Posterior cingulate gyrus (tissue), 11 donors: ENCODE data around the gene COL16A1.

ENCODE experiments used
- DNase-seq, 10 donors: peaks; one replicate each; pipeline versions ENCODE4 v3.0.0 to v3.0.0-alpha.2; 2020 to 2021; ENCODE audit warnings: mixed read lengths in 3 of 10
- intact Hi-C: fragments of 100-400 bp; cut with DNase I; formaldehyde crosslinking; loops from one replicate; pipeline ENCODE4 v1.15.1; 2023

The COL16A1 gene

GRCh38 chr1:31669786-31670592 is 33.8 kb downstream of the COL16A1 start:
- peak; percentile 53 to 95 (median 81) for DNase-seq
- intact Hi-C loops, result loop anchor here (10.0 kb wide), 1 partner anchor 395 kb away; no protein-coding TSS in a partner anchor

GRCh38 chr1:31669433-31669785 is 34.4 kb downstream of the COL16A1 start:
- intact Hi-C loops, result loop anchor here (10.0 kb wide), 1 partner anchor 395 kb away; no protein-coding TSS in a partner anchor

GRCh38 chr1:31668303-31668883 is 35.4 kb downstream of the COL16A1 start:
- intact Hi-C loops, result loop anchor here (10.0 kb wide), 1 partner anchor 396 kb away; no protein-coding TSS in a partner anchor
- peak in 2 of 10 donors; percentile 41 to 86 for DNase-seq

More at GRCh38 chr1:31669433-31669785, 34.4 kb downstream of the COL16A1 start:
- DNase-seq, result peak in 1 of 10 donors; percentile 29

- intact Hi-C loops, result loop anchor here (10.0 kb wide), 1 partner anchor 398 kb away; no protein-coding TSS in a partner anchor
- peak in 3 of 10 donors; percentile 20 to 82 (median 74) for DNase-seq
Observed at GRCh38 chr1:31667065-31667785, 36.6 kb downstream of the COL16A1 start.

DNA sequence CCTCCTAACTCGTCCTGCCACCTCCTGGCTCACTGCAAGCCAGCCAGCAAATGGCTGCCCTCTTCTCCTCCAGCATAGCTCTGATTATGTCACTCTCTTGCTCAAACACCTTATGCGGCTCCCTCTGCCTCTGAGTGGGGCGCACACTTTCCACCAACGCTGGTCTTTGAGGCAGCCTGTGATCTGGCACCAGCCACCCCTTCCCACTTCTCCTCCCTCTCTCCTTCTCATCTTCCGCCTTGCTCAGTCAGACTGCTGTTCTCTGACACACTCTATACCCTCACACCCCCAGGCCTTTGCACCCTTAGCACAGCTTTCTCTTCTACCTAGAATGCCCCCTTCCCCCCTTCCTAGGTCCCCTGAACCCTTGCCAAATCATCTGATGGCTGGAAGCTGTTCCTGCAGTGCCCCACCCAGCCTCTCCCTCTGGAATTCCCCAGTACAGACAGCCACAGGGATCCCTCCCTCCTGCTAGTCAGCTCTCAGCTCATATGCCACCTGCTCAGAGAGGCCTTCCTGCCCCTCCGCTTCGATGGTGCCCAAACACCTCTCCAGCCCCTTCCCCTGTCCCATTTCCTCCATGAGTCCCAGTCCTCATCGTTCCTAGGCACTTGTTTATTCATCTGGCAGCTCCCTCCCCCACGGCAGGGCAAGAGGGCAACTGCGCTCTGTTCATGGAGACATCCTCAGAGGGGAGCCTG is 37.4 kb downstream of the COL16A1 start:
- peak in 8 of 10 donors; percentile 35 to 94 (median 63) for DNase-seq
- intact Hi-C loops, result loop anchor here (10.0 kb wide), 1 partner anchor 398 kb away; no protein-coding TSS in a partner anchor

GRCh38 chr1:31665234-31665878 is 38.5 kb downstream of the COL16A1 start:
- intact Hi-C loops, result loop anchor here (2.0 to 10.0 kb wide), 2 partner anchors 123 to 399 kb away; no protein-coding TSS in a partner anchor
- peak in 2 of 10 donors; percentile 16 to 69 for DNase-seq

DNA sequence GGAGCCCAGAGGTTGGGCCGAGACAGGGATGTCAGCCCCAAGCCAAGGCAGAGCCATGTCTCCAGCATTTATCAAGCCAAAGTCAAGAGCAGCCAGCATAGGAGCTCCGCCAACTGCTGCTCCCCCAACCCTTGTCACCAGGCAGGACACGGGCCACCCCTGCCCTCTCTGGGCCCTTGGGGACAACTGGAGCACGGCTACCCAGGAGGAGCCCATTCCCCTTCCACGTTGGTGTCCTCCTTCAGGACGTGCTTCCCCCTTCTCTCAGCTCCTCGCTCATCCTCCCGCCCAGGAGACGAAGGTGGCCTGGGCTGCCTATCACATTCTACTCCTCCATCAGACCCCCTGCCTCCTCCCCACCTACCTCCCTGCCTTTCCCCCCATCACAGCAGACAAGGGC is 39.3 kb downstream of the COL16A1 start:
- intact Hi-C loops, result loop anchor here (1.0 to 10.0 kb wide), 3 partner anchors 41 to 400 kb away; no protein-coding TSS in a partner anchor
- DNase-seq, result peak in 2 of 10 donors; percentile 10 to 72

GRCh38 chr1:31663622-31664452 is 40.0 kb downstream of the COL16A1 start:
- DNase-seq, result peak in 9 of 10 donors; percentile 43 to 95 (median 76)
- intact Hi-C loops, result loop anchor here (1.0 to 10.0 kb wide), 3 partner anchors 41 to 401 kb away; no protein-coding TSS in a partner anchor

DNA sequence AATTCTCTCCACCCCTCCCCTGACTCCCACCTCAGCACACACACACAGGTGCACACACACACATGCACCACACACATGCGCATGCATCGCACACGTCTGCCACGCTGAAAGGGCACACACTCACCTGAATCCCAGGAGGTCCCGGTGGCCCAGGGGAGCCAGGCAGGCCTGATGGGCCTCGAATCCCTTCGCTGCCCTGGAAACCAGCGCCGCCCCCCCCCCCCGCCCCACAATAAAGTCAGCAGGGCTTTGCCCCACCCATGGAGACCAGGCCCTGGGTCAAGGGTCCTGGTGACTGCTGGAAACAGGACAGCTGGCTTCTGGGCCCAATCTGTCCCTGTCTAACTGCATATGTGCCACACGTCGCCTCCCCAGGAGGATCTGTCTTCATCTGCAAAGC is 41.4 kb downstream of the COL16A1 start:
- intact Hi-C loops, result loop anchor here (10.0 kb wide), 1 partner anchor 402 kb away; no protein-coding TSS in a partner anchor
- no peak for DNase-seq

DNA sequence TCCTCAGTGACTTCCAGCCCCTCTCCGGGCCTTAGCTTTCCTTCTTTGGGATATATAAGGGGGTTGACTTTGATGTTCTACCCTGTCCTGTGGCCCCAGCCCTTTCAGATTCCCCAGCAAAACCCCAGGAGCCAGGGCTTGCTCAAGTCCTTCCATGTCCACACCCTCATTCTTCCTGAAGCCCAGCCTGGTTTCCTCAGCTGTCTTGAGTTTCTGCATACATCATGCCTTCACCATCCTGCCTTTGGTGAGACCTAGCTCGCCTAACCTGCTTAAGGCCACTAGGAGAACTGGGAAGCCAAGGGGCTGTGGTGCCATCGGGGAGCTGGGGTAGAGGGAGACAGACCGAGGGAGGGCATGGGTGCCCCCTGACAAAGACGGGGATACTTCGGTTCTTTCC is 42.0 kb downstream of the COL16A1 start:
- DNase-seq, result peak in 2 of 10 donors; percentile 2 to 3
- intact Hi-C loops, result loop anchor here (10.0 kb wide), 1 partner anchor 403 kb away; no protein-coding TSS in a partner anchor

GRCh38 chr1:31660871-31661455 is 42.9 kb downstream of the COL16A1 start:
- intact Hi-C loops, result loop anchor here (10.0 kb wide), 1 partner anchor 404 kb away; no protein-coding TSS in a partner anchor
- DNase-seq, result peak in 1 of 10 donors; percentile 67

DNA sequence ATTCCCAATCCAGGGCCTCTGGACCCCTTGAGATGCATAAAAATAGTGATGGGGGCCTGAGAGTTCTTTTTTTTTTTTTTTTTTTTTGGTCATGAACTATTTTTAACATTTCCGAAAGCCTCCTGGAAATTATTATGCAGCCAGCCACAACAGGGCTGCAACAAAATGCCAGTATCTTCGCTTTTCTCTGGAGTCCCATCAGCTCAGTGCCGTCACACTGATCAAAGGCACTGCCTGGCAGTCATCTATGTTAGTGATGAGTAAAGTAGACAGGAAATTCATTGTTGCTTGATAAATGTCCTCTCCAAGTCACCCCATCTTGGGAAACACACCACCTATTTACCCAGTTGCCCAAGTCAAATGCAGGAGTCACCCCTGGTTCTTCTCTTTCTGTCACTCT is 43.9 kb downstream of the COL16A1 start:
- DNase-seq, result peak in 1 of 10 donors; percentile 3
- intact Hi-C loops, result loop anchor here (10.0 kb wide), 1 partner anchor 405 kb away; no protein-coding TSS in a partner anchor

DNA sequence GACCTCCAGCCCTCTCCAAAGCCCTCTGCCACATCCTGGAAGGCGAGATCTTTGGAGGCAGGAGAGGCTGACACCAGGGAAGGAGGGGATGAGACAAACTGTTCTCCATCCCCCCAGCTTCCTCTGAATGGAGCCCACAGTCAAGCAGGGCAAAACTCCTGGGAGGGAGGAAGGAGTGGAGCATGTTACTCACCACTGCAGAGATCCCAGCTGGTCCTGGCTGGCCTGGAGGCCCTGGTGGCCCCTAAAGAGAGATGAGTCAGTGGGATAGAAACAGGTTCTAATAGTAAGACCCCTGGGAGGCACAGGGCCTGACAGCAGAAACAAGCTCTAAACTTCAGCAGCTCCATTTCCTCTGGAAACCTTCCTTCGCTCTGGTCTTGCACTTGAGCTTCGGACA is 45.1 kb downstream of the COL16A1 start:
- intact Hi-C loops, result no loop called here
- DNase-seq, result peak in 1 of 10 donors; percentile 16

- intact Hi-C loops, result no loop called here
- DNase-seq, result peak in 1 of 10 donors; percentile 50
Observed at GRCh38 chr1:31657972-31658510, 45.8 kb downstream of the COL16A1 start.

GRCh38 chr1:31657020-31657804 is 46.6 kb downstream of the COL16A1 start:
- intact Hi-C loops, result no loop called here
- peak in 1 of 10 donors; percentile 69 for DNase-seq

DNA sequence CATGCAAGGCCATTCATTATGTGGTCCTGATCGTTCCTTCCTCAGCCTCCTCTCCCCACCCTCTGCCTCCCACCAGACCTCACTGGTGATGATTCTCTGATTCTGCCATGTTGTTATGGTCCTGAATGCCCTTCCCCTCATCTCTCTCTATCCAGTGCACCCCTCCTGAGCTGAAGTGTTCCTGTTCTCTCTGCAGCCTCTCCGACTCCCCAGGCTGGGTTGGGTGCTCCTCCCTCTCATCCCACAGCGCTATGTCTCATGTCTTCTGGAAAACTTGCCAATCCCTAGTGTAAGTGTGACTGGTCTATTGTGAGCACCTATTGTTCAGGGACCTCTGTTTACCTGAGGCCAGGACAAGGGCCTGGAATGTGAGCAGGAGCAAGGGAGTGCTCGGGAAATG is 48.1 kb downstream of the COL16A1 start:
- DNase-seq, result peak in 1 of 10 donors; percentile 53
- intact Hi-C loops, result no loop called here

GRCh38 chr1:31655104-31655503 is 48.7 kb downstream of the COL16A1 start:
- intact Hi-C loops, result no loop called here
- DNase-seq, result peak in 1 of 10 donors; percentile 66
